AG09319 (cell line): Measurements from ENCODE around the gene LRRC26.
"Not testable (repeated sequence)": the region's sequence is repeated elsewhere in the genome, so short reads cannot be mapped to it uniquely, and the experiment has no call there.

Experiments used
- DNase-seq: peaks from one replicate; pipeline ENCODE4 v3.0.0-alpha.2; 2010; ENCODE audit warnings: low read depth; ENCODE audit errors: extremely low read depth
- CTCF ChIP-seq: IDR thresholded peaks from 2 replicates; pipeline ENCODE4 v1.5.1; 2011; ENCODE audit warnings: low read depth, mild to moderate bottlenecking, inconsistent platforms, low read length, moderate library complexity

Gene LRRC26

DNA sequence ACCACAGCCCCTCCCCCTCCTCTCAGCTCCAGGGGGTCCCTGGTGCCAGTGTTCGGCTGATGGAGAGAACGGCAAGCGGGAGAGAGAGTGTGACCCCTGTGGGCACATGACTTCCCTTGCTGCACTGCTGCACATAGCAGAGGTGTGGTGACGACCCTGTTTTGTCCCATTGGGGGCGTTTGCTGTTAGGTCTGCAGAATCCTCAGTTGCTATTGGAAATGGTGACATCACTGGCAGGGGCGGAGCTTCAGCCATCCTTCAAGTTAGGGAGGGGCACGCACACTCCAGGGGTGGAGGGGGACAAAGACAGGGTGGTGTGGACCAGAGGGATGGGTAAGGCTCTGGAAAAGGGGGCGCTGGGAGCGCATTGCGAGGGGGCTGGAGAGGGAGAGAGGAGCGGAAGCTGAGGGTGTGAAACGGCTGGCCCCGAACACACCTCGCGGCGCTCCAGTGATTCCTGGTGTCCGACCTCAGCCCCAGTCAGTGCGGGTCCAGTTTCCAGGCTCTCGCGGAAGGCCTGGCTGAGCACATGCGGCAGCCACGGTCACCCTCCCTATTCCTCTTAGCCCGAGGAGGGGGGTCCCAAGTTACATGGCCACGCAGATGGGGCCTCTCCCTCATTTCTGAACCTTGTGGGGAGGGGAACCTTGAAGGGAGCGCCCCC is 31.7 kb downstream of the LRRC26 start:
- no peak for TF ChIP-seq CTCF
- no peak for DNase-seq

DNA sequence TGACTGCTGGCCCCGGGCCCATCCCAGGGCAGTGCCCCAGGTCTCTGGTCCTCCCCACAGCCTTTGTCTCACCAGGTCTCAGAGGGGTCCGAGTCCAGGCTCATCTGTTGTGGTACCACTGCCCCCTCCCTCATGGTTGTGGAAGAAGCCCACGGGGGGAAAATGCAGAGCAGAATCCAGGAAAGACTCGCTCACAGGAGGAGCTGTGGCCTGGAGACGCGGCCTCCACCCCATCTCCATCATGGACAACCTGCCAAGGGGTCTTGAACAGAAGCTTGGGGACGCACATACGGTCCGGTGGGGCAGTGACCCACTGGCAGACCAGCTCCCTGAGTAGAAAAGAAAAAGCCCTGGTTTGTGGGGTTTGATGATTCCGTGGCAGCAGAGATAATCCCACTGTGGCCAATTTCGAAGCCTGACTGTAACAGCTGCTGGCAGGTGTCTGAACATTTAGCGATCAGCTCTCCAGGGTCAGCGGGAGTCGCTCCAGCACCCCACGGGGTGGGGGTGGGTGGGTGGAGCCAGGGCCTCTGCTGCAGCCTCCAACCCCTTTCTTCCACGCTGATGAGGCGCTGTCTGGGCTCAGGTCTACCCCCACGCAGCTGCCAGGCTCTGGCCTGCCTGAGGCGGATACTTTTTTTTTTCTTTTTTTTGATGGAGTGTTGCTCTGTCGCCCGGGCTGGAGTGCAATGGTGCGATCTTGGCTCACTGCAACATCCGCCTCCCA is 32.8 kb downstream of the LRRC26 start:
- DNase-seq, result no peak
- TF ChIP-seq CTCF, result no peak

DNA sequence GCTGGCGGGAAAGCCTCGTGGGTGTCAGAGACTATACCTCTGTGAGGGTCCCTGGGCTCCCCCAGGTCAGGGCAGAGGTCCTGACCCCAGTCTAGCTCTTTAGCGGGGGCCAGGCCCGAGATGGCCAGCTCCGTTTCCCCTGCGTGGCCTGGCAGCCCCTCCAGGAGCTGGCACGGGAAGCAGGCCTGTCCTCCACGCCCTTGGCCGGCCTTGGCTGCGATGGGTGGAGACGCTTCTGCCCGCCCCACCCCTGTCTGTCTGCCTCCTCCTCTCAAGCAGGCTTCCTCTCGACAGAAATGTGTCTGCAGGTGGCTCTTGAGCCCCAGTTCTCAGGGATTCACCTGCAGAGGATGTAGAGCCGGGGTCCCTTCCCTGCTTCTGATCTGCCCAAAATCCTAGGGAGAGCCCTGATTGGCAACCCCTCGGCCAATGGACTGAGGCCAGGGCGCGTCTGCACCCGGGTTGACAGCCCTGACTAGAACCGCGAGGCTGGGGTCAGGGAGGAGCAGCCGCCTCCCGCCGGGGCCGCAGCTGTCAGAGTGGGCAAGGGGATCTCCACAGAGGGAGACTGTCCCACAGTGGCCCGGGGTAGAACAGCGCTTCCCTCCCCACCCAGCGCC is 33.5 kb downstream of the LRRC26 start:
- DNase-seq, result no peak
- no peak for TF ChIP-seq CTCF

DNA sequence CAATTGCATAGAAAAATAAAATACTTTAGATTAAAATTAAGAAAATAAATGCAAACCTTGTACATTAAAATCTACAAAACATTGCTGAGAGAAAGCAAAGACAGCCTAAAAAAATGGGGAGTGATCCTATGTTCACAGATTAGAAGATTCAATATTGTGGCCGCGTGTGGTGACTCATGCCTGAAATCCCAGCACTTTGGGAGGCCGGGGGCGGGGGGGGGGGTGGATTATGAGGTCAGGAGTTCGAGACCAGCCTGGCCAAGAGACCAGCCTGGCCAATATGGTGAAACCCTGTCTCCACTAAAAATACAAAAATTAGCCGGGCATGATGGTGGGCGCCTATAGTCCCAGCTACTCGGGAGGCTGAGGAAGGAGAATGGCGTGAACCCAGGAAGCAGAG is 34.7 kb downstream of the LRRC26 start:
- DNase-seq, result not testable (repeated sequence)

DNA sequence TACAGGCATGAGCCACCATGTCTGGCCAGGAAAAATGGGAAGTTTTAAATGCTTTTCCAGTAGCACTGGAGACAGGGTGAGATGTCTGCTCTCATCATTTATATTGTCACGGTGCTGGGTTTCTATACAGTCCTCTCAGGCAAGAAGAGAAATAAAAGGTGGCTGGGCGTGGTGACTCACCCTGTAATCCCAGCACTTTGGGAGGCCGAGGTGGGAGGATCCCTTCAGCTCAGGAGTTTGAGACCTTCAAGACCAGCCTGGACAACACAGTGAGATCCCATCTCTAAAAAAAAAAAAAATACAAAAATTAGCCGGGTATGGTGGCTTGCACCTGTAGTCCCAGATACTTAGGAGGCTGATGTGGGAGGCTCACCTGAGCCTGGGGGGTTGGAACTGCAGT is 35.7 kb downstream of the LRRC26 start:
- no peak for TF ChIP-seq CTCF

GRCh38 chr9:137130176-137130755 is 39.6 kb downstream of the LRRC26 start:
- no peak for TF ChIP-seq CTCF
- DNase-seq, result no peak

More for the DNA sequence above, 35.7 kb downstream of the LRRC26 start:
- no peak for DNase-seq

DNA sequence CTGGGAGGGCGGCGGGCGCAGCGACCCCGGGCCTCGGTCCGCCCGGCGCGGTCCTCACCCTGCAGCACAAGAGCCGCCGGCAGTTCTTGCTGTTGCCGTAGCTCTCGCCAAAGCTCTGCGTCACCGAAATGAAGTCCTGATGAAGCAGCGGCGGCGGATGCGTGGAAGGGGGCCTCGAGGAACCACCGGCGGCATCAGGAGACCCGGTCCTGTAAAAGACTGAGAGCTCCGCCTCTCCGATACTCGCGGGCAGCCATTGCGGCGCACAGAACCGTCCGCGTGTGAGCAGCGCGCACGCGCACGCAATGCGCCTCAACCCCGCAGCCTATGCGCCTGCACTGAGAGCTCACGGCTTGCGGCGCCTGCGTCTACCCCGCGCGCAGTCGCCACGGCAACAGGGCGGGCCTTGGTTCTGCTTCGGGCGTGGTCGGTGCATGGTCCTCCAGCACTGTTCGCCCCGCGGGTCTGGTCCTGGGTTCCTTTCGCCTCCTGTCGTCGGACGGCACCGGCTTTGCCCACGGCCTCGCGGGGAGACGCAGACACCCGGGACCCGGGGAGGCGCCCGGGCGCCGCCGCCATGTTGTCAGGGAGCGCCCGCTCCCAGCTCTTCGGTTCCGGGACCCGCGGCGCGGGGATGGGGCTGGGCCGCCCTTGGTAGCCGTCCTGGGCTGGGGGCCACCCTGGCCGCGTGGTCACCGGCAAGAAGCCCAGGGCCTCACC is 40.2 kb downstream of the LRRC26 start:
- no peak for TF ChIP-seq CTCF
- DNase-seq, result peak; percentile 75
